ENCODE data around the gene RNASEH2C.
"Not testable (repeated sequence)": the region's sequence is repeated elsewhere in the genome, so short reads cannot be mapped to it uniquely, and the experiment has no call there.

RNASEH2C gene

DNA sequence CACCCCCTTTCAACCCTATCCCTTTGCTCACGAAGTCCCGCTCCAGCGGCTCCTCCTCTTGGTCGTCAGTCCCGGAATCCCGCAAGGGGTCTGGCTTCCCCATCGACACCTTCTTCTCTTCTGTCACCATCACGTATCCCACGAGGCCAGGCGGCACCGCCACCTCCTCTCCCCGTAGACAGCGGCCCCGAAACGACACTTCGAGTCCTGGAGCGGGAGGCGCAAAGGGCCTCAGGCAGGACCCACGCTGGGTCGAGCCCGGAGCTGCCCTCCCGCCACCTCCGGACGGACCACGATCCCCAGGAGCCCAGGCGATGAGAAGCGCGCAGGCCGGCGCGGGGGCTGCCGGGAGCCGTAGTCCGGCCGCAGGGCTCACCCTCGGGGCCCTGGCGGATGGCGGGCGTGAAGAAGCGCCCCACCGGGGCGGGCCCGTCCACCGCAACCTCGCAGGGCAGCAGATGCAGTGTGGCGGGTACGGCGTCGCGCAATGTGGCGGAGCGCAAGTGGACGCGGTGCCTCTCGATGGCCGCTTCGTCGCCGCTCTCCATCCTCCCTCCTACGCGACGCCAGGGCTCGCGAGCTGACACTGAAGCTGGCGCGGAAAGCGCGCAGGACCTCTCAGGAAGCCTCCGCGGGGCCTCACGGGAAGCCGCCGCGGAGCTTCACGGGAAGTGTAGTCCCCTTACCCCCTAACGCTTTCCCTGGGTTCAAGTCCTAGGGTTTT, at the start of gene RNASEH2C:
TSS of gene RNASEH2C (minus strand) at position 588 of the 724 bp plus-strand sequence. CDS start at position 548, 40 bp downstream.
- DNase-seq (ENCODE audit: low read depth in 1 of 2, low spot score in 1 of 2): peak; percentile 55 to 62

DNA sequence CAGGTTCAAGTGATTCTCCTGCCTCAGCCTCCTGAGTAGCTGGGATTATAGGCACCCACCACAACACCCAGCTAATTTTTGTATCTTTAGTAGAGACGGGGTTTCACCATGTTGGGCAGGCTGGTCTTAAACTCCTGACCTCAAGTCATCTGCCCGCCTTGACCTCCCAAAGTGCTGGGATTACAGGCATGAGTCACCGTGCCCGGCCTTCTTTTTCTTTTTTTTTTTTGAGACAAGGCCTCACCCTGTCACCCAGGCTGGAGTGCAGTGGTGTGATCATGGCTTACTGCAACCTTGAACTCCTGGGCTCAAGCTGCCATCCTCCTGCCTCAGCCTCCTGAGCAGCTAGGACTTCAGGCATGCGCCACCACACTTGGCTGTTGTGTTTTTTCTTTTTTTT, 47.2 kb upstream of the RNASEH2C start:
- not testable (repeated sequence) for DNase-seq (ENCODE audit: low read depth in 1 of 2, low spot score in 1 of 2)

DNA sequence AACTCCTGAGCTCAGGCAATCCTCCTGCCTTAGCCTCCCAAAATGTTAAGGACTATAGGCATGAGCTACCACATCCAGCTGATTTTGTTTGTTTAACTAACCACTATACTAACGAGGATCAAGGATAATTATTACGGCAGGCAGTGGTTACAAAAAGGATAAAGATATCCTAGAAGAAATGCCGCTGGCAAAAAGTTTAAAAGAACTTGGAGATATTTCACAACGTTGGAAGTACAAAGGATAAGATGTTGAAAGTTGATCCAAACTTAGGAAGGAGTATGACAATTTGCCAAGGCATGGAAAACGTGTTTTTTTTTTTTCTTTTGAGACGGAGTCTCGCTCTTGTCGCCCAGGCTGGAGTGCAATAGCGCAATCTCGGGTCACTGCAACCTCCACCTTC, 46.8 kb upstream of the RNASEH2C start:
- no peak for DNase-seq (ENCODE audit: low read depth in 1 of 2, low spot score in 1 of 2)

DNA sequence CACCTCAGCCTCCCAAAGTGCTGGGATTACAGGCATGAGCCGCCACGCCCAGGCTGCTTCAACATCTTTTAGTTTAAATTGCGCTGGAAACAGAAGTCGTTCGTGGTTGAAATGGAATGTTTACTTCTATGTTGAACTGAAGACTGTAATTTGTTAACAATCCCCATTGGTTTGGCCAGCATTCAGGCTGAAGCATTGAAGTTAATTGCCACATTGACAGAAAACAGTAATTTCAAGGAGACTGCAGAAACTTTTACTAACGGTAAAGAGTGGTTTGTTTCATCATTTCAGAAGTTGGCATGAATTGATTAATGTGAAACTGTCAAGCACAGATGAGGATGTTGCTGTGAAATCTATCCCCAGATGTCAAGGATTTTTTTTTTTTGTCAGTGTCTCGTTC, 45.9 kb upstream of the RNASEH2C start:
- DNase-seq (ENCODE audit: low read depth in 1 of 2, low spot score in 1 of 2): no peak

DNA sequence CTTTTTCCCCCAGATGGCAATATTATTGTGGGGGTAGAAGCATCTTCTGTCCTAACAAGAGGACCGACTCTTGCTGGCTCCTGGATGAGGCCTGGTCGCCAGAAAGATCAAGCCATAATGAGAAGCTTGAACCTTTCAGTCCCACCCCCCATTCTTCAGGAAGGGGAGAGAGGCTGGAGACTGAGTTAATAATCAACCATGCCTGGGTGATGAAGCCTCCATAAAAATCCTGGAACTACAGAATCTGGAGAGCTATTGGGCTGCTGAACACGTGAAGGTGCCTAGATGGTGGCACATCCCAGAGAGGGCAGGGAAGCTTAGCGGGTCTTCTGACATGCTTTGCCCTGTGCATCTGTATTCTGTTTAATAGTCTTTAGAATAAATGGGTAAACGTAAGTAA, 43.8 kb upstream of the RNASEH2C start:
- DNase-seq (ENCODE audit: low read depth in 1 of 2, low spot score in 1 of 2): no peak

DNA sequence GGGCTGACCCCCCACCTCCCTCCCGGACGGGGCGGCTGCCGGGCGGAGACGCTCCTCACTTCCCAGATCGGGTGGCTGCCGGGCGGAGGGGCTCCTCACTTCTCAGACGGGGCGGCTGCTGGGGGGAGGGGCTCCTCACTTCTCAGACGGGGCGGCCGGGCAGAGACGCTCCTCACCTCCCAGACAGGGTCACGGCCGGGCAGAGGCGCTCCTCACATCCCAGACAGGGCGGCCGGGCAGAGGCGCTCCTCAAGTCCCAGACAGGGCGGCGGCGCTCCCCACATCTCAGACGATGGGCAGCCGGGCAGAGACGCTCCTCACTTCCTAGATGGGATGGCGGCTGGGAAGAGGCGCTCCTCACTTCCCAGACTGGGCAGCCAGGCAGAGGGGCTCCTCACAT, 42.2 kb upstream of the RNASEH2C start:
- DNase-seq (ENCODE audit: low read depth in 1 of 2, low spot score in 1 of 2): not testable (repeated sequence)

DNA sequence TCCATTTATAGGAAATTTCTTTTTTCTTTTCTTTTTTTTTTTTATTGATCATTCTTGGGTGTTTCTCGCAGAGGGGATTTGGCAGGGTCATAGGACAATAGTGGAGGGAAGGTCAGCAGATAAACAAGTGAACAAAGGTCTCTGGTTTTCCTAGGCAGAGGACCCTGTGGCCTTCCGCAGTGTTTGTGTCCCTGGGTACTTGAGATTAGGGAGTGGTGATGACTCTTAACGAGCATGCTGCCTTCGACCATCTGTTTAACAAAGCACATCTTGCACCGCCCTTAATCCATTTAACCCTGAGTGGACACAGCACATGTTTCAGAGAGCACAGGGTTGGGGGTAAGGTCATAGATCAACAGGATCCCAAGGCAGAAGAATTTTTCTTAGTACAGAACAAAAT, 41.6 kb upstream of the RNASEH2C start:
- DNase-seq (ENCODE audit: low read depth in 1 of 2, low spot score in 1 of 2): not testable (repeated sequence)

DNA sequence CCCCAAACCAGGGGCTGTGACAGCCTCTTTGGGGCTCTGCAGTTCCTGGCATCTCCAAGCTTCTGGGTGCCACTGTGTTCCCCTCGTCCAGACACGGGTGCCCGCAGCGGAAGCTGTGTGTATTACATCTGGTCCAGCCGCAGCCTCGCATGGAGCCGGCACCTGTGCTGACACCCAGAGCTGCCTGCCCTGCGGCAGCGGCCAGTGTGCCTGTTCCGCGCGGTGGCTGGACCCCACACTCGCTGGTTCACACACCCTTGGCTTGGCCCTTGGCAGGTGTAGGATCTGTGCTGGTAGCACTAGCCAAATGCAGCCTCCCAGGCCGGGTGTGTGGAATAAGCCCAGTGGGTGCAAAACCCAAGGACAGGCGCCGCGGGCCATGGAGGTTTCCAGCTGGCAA, 24.5 kb upstream of the RNASEH2C start:
- DNase-seq (ENCODE audit: low read depth in 1 of 2, low spot score in 1 of 2): no peak

DNA sequence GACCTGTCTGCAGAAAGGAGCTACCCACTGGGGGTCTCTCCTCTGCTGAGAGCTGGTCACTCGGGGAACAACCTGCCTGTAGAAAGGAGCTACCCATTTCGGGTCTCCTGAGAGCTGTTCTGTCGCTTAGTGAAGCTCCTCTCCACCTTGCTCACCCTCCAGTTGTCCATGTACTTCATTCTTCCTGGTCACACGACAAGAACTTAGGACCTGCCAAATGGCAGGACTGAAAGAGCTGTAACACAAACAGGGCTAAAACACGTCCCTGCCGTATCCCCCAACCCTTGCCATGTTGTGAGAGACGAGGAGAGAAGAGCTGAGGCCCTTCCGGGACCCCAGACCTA, 24.1 kb upstream of the RNASEH2C start:
- DNase-seq (ENCODE audit: low read depth in 1 of 2, low spot score in 1 of 2): no peak

DNA sequence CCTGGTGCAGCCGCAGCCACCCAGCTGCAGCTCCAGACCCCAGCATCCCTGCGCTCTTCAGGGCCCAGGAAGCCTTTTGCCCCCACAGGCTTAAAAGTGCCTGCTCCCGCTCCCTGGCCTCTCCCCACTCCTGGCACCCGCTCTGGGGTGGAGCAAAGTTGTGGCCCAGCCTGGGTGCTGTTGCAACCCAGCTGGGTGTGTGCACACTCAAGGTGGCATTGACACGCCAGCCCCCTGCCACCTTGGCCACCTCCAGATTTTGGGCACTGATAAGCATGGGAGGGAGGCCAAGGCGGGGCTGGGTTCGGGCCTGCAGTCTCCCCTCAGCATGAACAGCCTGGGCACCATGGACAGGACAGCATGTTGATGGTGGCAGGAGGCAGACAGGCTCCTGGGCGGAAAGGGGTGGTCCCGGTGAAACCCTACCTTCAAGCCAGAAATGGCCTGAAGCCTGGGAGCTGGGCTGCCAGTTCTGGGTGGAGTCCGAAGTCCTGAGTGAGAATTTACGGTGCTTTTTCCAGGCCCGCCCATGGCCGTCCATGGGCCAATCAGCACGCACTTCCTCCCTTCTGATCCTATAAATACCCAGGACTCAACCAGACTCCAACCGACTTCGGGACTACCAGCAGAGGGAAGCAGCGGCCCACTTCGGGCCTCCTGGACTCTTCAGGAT, 23.6 kb upstream of the RNASEH2C start:
- DNase-seq (ENCODE audit: low read depth in 1 of 2, low spot score in 1 of 2): no peak

DNA sequence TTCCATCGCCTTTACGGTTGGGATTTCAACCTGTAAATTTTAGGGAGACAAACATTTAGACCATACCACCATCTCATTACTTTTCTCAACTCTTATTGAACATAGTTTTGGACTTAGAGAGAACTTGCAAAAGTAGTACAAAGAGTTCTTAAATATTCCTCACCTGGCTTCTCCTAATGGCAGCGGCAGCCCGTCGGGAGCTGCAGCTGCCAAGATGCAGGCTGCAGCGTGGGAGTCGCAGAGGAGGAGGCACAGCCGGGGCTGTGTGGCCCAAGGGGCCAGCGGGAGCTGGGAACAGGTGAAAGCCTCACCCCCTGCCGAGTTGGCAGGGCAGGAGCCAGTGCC, 23.1 kb upstream of the RNASEH2C start:
- DNase-seq (ENCODE audit: low read depth in 1 of 2, low spot score in 1 of 2): no peak

DNA sequence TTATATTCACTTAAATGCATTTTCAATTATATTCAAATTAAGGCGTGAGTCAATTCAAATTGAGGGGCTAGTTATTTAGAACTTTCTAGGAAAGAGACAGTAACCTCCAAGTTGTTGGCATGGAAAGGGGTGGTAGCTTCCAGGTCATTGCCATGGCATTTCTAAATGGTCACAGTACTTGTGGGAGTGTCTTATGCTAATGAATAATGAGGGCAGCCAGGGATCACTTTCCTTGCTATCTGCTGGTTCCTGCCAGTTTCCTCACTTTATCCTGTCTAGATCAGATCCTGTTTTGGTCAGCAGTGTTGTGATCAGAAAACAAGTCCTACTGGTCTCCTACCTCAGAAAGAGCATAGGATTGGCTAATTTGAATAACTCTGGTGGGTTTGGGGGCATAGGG, 21.8 kb upstream of the RNASEH2C start:
- no peak for DNase-seq (ENCODE audit: low read depth in 1 of 2, low spot score in 1 of 2)

DNA sequence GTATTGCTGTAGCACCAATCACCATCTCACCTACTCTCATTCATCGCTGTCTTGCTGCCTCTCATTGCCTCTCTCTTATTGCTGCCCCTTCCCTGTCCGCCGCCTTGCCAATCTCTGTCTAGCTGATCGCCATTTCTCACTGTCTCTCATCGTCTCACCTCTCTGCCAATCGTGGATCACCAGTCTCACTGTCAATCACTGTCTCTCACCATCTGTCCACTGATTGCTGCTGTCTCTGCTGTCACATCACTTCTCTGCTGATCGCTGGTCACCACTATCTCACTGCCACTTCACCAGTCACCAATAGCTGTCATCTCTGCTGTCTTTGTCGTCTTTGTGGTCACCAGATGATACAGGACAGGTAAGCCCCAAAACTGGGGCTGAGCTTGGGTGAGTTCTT, 20.6 kb upstream of the RNASEH2C start:
- DNase-seq (ENCODE audit: low read depth in 1 of 2, low spot score in 1 of 2): no peak

DNA sequence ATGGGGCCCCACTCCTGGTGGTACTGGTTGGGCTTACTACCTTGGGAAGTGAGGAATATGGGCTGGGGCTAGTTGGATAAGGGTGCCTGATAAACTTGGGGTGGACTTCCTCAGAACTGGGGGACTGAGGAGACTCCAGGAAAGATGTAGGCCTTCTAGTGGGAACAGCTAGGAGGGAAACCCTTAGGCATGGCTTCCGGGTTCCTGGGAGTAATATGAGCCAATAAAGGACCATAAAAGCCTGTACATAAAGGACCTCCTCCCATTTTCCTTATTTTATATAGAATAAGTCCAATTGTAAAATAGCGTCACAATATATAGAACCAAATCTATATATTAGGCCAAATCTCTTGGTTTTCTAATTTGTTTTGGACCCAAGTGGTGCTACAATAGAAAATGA, 18.4 kb upstream of the RNASEH2C start:
- DNase-seq (ENCODE audit: low read depth in 1 of 2, low spot score in 1 of 2): no peak

DNA sequence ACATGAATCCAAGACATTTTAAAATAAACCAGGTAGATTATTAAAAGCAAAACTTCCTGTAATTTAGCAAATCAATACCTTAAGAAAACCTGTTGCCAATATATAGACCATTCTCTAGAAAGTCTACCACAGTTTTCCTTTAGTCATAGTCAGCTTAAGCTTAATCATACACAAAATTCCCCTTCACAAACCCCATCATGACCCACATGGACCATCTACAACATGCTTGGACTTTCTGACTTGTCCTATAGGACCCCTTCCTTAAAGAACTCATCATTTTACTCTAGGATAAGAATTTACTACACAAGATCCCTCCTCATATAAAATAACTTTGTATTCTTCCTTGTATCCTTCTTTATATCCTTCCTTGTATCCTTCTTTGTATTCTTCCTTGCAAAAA, 16.2 kb upstream of the RNASEH2C start:
- DNase-seq (ENCODE audit: low read depth in 1 of 2, low spot score in 1 of 2): no peak

DNA sequence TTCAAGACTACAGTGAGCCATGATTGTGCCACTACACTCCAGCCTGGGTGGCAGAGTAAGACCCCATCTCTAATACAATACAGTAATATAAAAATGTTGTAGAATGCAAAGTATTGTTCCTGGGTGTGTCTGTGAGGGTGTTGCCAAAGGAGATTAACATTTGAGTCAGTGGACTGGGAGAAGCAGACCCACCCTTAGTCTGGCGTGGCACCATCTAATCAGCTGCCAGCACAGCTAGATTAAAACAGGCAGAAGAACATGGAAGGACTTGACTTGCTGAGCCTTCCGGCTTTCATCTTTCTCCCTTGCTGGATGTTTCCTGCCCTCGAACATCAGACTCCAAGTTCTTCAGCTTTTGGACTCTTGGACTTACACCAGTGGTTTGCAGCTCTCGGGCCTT, 14.5 kb upstream of the RNASEH2C start:
- DNase-seq (ENCODE audit: low read depth in 1 of 2, low spot score in 1 of 2): not testable (repeated sequence)

DNA sequence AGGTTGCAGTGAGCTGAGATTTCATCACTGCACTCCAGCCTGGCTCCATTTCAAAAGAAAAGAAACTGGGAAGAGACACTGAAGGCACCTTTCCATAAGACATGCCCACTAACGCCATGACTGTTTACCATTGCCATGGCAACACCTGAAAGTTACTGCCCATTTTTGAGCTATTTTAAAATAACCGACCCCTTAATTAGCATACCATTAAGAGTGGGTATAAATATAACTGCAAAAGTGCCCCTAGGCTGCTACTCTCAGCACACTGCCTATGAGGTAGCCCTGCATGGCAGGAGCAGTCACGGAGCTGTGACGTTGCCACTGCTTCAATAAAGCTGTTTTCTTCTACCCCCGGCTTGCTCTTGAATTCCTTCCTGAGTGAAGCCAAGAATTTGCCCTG, 9.9 kb upstream of the RNASEH2C start:
- no peak for DNase-seq (ENCODE audit: low read depth in 1 of 2, low spot score in 1 of 2)

DNA sequence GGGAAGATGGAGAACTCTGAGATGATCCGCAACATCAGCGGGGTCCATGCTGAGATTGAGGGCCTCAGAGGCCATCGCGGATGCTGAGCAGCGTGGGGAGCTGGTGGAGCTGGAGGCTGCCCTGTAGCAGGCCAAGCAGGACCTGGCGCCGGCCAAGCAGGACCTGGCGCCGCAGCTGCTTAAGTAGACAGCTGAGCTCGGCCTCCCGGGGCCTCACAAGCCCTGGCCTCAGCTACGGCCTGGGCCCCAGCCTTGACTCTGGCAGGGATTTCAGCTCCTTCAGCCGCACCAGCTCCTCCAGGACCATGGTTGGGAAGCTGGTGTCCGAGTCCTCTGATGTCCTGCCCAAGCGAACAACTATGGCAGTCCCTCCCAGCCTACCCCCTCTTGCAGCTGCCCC, 7.3 kb upstream of the RNASEH2C start:
- no peak for DNase-seq (ENCODE audit: low read depth in 1 of 2, low spot score in 1 of 2)

DNA sequence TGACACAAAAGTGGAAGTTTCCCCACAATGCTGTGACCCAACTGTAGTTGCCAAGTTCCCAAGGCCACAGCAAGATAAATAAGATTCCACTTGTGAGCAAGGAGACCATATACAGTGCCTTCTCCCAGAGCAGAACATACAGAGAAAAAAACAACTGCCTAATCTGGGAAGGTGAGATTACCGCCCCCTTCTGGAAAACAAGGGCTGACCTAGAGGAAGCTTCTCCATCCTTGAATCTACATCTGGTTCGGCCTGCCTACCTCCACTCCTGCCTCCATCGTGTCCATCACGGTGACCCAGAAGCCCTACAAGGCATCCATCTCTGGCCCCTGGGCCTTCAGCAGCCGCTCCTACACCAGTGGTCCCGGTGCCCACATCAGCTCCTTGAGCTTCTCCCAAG, 6.1 kb upstream of the RNASEH2C start:
- no peak for DNase-seq (ENCODE audit: low read depth in 1 of 2, low spot score in 1 of 2)

DNA sequence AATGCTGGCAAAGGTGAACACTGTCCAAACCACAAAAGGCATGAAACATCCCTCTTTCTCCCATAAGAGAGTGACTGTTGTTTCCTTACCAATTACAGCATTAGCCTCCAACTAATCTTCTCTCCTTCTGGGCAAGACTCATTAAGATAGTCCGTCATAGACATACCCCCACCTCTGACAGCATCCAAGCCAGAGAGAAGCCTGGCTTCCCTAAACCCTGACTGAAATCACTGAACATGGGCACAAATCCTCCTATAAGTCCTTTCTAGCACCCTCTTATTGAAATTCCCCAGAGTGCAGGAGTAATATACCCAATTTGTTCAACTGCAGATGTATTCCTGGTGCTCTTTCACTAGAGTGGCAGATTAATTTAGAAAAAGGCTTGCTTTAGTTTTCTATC, 1.7 kb upstream of the RNASEH2C start:
- no peak for DNase-seq (ENCODE audit: low read depth in 1 of 2, low spot score in 1 of 2)

DNA sequence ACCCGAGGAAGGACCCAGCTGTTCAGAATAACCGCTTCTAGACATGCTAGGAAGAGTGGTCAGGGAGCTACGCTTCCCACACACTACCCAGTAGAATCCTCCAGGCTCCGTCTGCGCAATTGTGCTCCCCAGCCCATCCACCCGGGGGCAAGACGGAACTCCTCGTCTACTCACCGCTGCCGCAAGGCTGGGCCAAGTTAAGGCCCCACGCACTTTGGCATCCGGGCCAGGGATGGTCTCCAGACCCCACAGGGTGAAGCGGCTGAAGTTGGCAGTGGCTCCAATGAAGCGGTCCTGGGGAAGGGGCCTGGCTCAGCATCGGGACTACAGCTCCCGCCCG, 757 bp downstream of the RNASEH2C start:
- DNase-seq (ENCODE audit: low read depth in 1 of 2, low spot score in 1 of 2): no peak

DNA sequence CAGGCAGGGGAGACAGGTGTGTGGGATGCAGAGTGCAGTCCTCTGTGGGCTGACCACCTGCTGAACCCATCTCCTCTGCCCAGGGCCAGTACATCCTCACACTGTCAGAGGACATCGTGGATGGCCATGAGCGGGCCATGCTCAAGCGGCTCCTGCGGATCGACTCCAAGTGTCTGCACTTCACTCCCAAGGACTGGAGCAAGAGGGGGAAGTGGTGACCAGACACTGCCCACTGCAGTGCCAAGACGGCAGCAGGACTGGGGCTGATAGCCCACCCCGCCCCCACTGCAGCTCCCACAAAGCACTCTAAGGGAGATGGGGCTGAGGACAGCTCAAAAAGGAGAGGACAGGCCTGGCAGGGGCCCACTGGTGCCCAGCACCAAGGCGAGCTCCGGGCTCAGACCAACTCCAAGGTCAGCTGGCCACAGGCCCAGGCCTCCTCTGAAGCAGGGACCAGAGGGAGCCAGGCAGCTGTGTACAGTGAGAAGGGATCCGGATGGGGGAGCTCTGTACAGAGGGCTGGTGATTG, 1.6 kb downstream of the RNASEH2C start:
- no peak for DNase-seq (ENCODE audit: low read depth in 1 of 2, low spot score in 1 of 2)

DNA sequence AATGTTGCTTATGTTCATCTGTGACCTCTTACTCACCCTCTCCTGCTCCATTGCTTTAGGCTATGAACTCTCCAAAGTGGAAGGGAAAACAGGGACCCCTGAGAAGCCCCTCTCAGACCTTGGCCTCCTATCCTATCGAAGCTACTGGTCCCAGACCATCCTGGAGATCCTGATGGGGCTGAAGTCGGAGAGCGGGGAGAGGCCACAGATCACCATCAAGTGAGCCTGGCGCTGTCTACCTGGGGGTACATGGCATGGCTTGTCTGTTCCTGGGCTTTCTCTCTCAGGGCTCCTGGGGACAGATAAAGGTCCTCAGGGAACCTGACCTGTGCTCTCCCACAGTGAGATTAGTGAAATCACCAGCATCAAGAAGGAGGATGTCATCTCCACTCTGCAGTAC, 2.1 kb downstream of the RNASEH2C start:
- DNase-seq (ENCODE audit: low read depth in 1 of 2, low spot score in 1 of 2): no peak

All from activated T-helper 1 cell treated with anti-CD3 and anti-CD28 coated beads, Interleukin-2, amount 50 U/mL, for 16 hours (primary cell).